Natural killer cell (primary cell): ENCODE measurements around the gene GTF3C2. TPM values are rescaled to one million over a fixed set of nuclear protein-coding genes. Genes with fewer than 3 reads are reported as not detected.
A peak's percentile ranks its signal among the peaks of the same experiment; 100 is the strongest.

Experiments
- ATAC-seq, 3 donors: fragments of 150-1000 bp in 2 of 3; fragments of 200-7000 bp in 1 of 3; cut with Tn5 transposase; 1 replicate in 1 of 3; 2 replicates in 2 of 3; pipeline ENCODE4 v1.10.0; 2021; ENCODE audit warnings: mild to moderate bottlenecking in 2 of 3, moderate library complexity in 2 of 3
- DNase-seq, 2 donors: peaks; one replicate each; pipeline versions ENCODE4 v3.0.0 to v3.0.0-alpha.2; 2013 to 2021; ENCODE audit warnings: mixed read lengths in 1 of 2
- H3K27ac ChIP-seq: one replicate; pipeline ENCODE4 v1.5.1; 2013; ENCODE audit warnings: mild to moderate bottlenecking, low read length
- H3K27me3 ChIP-seq: one replicate; pipeline ENCODE4 v1.6.1; 2013; ENCODE audit warnings: low read length; ENCODE audit not compliant: control insufficient read depth, insufficient read depth
- H3K36me3 ChIP-seq: one replicate; pipeline ENCODE4 v1.6.1; 2013; ENCODE audit warnings: low read length; ENCODE audit not compliant: control insufficient read depth, insufficient read depth
- H3K4me1 ChIP-seq: one replicate; pipeline ENCODE4 v1.6.1; 2013; ENCODE audit warnings: low read length; ENCODE audit not compliant: control insufficient read depth, insufficient read depth
- H3K4me3 ChIP-seq: one replicate; pipeline ENCODE4 v1.5.1; 2013; ENCODE audit warnings: low read length
- H3K9me3 ChIP-seq: one replicate; pipeline ENCODE4 v1.6.1; 2013; ENCODE audit warnings: low read length; ENCODE audit not compliant: control insufficient read depth, insufficient read depth
- H3K27ac Mint-ChIP-seq, 2 donors: one replicate each; pipeline ENCODE4 v1.8.0; 2022; ENCODE audit warnings: mild to moderate bottlenecking in 2 of 2, mixed read lengths in 2 of 2, moderate library complexity in 1 of 2
- H3K27me3 Mint-ChIP-seq, 2 donors: one replicate each; pipeline ENCODE4 v1.8.0; 2022; ENCODE audit warnings: low read depth in 2 of 2, mixed read lengths in 2 of 2
- H3K36me3 Mint-ChIP-seq: one replicate; pipeline ENCODE4 v1.8.0; 2022; ENCODE audit warnings: mixed read lengths
- H3K4me1 Mint-ChIP-seq, 2 donors: one replicate each; pipeline ENCODE4 v1.8.0; 2022; ENCODE audit warnings: mixed read lengths in 2 of 2
- H3K4me3 Mint-ChIP-seq: one replicate; pipeline ENCODE4 v1.8.0; 2022; ENCODE audit warnings: mild to moderate bottlenecking, moderate library complexity, mixed read lengths
- H3K9me3 Mint-ChIP-seq, 2 donors: one replicate each; pipeline ENCODE4 v1.8.0; 2022; ENCODE audit warnings: mixed read lengths in 2 of 2
- CTCF ChIP-seq: fragments of 200-600 bp; IDR thresholded peaks from one replicate; pipeline ENCODE4 v1.8.0; 2022; ENCODE audit warnings: antibody characterized with exemption
- WGBS: methylation state at CpG from one replicate; pipeline ENCODE4 v1.1.7; 2013; ENCODE audit warnings: missing lambda C conversion rate; ENCODE audit not compliant: insufficient coverage; 5-methylcytosine and 5-hydroxymethylcytosine counted together
- intact Hi-C: fragments of 100-400 bp; cut with micrococcal nuclease; formaldehyde crosslinking; loops from one replicate; pipeline ENCODE4 v1.14.2; 2022
- total RNA-seq, 4 donors: library from RNA; stranded (reverse); fragments of 120-200 nt in 1 of 4; gene quantifications; one replicate each; pipeline versions ENCODE4 v1.2.3 to v1.2.4, GENCODE V29; 2013 to 2022

The GTF3C2 gene
- total RNA-seq, 3 donors from 2014 or later (not counting 1 experiment from before 2014, with no cell fraction given): 56.1 to 68.7 (median 59.7) TPM

DNA sequence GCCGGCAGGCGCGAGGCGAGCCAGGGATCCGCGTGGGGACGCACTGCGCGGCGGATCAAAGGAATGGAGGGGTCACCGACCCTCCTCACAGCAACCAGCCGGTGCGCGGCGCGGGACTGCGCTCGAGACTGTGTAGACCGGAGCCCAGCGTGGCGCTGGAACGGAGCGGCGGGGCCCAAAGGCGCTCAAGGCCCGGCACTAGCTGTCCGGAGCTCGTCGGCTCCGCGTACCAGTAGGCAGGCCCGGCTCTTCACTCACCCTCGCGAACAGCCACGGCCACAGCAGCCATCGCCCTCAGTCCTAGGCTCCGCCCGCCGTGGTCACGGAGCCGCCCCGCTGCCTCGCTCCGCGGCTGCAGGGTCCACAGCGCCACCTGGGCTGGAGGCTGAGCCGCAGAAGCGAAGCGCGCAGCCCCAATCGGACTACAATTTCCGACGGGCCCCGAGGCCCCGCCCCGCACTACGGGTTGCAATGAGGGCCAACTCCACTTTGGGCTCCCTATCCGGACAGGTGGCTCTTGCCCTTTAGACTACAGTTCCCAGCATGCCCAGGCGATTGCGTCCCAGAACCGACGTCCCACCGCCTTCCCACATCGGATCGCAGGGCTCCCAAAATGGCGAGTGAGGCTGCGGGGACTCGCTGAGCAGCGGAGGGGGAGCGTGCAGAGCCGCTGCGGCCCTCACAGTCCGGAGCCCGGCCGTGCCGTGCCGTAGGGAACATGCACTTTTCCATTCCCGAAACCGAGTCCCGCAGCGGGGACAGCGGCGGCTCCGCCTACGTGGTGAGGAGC lies 13.7 kb upstream of the GTF3C2 start, which contains the start of the genes EIF2B4 and SNX17:
EIF2B4 (minus strand) TSS at position 313 of the 790 bp plus-strand sequence; CDS start at position 289, 24 bp downstream.
SNX17 (plus strand) TSS at position 591 of the 790 bp plus-strand sequence; CDS start at position 719, 128 bp downstream.
- H3K9me3 ChIP-seq: no peaks in the 10 kb centered on the region
- H3K27ac ChIP-seq: peak within 1 kb of the TSS; percentile 91
- under 1% methylated on average over 85 of the region's 85 CpGs for WGBS
- H3K9me3 Mint-ChIP-seq: no peaks in the 10 kb centered on the region
- DNase-seq: peak; percentile 99
- H3K27me3 Mint-ChIP-seq: no peaks in the 10 kb centered on the region
- H3K4me3 Mint-ChIP-seq: peak within 1 kb of the TSS; percentile 94
- intact Hi-C loops: loop anchor here (1.0 to 5.0 kb wide), 6 partner anchors 10 to 117 kb away; partner anchors contain the start of genes GTF3C2, IFT172, NRBP1 and PPM1G
- peak within 1 kb of the TSS; percentile 93 for H3K4me3 ChIP-seq
- TF ChIP-seq CTCF: peak; percentile 72
- peak; percentile 89 to 97 (median 90) for ATAC-seq
- peaks cover 40 to 41% of the 10 kb centered on the region in 2 donors for H3K4me1 Mint-ChIP-seq
- peaks cover 51% of the 10 kb centered on the region for H3K36me3 ChIP-seq
- H3K4me1 ChIP-seq: peaks cover 34% of the 10 kb centered on the region
- peaks cover 7% of the 10 kb centered on the region for H3K36me3 Mint-ChIP-seq
- H3K27ac Mint-ChIP-seq: peak within 1 kb of the TSS; percentile 92
- H3K27me3 ChIP-seq: no peaks in the 10 kb centered on the region

DNA sequence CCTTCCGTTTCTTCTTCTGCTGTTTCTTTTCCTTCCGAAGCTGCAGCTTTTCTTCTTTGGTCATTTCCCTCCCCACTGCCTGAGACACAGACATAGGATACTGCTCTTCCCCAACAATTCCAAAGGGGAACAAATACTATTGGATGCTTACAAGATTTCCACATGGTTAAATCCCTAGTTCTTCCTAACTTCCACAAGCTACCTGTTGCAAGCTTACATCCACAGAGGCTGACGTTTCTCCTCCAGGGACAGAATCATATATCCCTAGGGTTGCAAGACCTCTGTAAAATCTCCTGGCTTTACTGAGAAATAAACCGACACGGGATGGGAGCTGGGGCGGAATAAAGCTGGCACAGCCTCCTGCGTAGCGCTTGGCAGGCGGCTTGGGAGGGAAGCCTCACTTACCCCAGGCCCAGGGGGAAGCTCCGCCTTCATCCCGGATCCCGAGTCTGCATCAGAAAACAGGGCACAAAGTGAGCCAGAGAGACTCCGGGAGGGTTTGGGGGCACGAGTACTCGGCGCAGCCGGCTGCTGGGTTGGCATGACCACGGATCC lies 13.0 kb upstream of the GTF3C2 start:
- Histone ChIP-seq H3K4me3 (peak overlapping the region; percentile 93), H3K27ac (peak overlapping the region; percentile 91), H3K36me3 (peaks cover 46% of the 10 kb centered on the region), H3K9me3 (no peaks in the 10 kb centered on the region), H3K27me3 (no peaks in the 10 kb centered on the region), H3K4me1 (peaks cover 34% of the 10 kb centered on the region)
- no peaks in the 10 kb centered on the region for H3K27me3 Mint-ChIP-seq
- whole genome bisulfite sequencing: 2% methylated on average over 18 of the region's 18 CpGs
- H3K9me3 Mint-ChIP-seq: no peaks in the 10 kb centered on the region
- DNase-seq (no peak), ATAC-seq (no peak)
- intact Hi-C loops: loop anchor here (1.0 to 5.0 kb wide), 6 partner anchors 11 to 118 kb away; partner anchors contain the start of genes GTF3C2, IFT172, NRBP1 and PPM1G
- peak overlapping the region; percentile 94 for H3K4me3 Mint-ChIP-seq
- H3K27ac Mint-ChIP-seq: peak overlapping the region; percentile 92
- peaks cover 7% of the 10 kb centered on the region for H3K36me3 Mint-ChIP-seq
- H3K4me1 Mint-ChIP-seq: peaks cover 40 to 41% of the 10 kb centered on the region in 2 donors
- TF ChIP-seq CTCF: no peak

- H3K36me3 Mint-ChIP-seq: no peaks in the 10 kb centered on the region
- H3K27ac Mint-ChIP-seq: no peak overlapping the region
- no peak for TF ChIP-seq CTCF
- Histone ChIP-seq H3K9me3 (no peaks in the 10 kb centered on the region), H3K27ac (no peak overlapping the region), H3K27me3 (no peaks in the 10 kb centered on the region), H3K4me1 (peaks cover 3% of the 10 kb centered on the region), H3K4me3 (no peak overlapping the region), H3K36me3 (peaks cover 43% of the 10 kb centered on the region)
- intact Hi-C loops: no loop called here
- peaks cover 6 to 7% of the 10 kb centered on the region in 2 donors for H3K4me1 Mint-ChIP-seq
- no peaks in the 10 kb centered on the region for H3K27me3 Mint-ChIP-seq
- H3K4me3 Mint-ChIP-seq: no peak overlapping the region
- no peaks in the 10 kb centered on the region for H3K9me3 Mint-ChIP-seq
- ATAC-seq (no peak), DNase-seq (no peak)
- 76% methylated on average over 2 of the region's 2 CpGs for whole genome bisulfite sequencing
Measured at GRCh38 chr2:27363933-27364332, 7.4 kb upstream of the GTF3C2 start.
